CD4-positive, alpha-beta T cell treated with Interleukin-15 for 4 hours (primary cell): ENCODE data around the gene TPK1.
"Not testable (repeated sequence)": the region's sequence is repeated elsewhere in the genome, so short reads cannot be mapped to it uniquely, and the experiment has no call there.

Source experiments
- DNase-seq: peaks from one replicate; pipeline ENCODE4 v3.0.0-alpha.2; 2020; ENCODE audit warnings: low spot score

TPK1 gene

DNA sequence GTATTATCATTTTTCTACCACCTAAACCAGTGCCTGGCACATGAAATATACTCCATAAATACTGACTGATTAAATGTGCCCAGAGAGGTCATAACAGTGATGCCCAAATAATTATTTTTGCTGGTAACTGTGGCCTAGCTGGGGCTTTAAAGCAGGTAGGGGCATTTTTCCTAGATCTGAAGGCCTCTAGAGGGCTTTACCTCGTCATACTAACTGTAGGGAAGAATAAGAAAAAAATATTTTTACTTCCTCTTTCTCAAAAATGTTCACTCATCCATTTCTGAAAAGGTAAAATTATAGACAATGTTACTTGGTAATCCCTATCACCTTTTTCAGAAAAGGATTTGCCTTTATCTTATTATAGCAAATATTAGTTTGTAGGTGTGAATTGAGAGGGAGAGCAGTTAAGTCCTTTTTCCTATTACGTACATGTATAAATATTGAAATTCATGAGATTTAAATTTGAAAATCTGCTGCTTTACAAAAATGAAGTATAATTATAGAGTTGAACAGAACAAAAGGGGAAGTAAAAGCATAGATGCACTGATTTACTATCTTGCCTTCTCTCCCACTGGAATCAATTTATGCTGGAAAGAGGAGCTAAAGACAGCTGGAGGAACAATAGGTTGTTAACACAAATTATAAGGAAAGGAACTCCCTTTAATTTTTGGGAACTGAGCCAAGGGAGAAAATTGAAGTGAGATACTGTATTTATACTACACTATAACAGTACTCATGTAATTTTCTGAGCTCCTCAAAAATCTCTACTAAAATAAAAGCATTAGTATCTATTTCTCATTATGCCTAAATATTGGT lies 360.8 kb downstream of the TPK1 start:
- no peak for DNase-seq

GRCh38 chr7:144474363-144474762 lies 361.5 kb downstream of the TPK1 start:
- DNase-seq, result no peak

GRCh38 chr7:144473908-144474307 lies 361.9 kb downstream of the TPK1 start:
- no peak for DNase-seq

- DNase-seq, result no peak
Measured at GRCh38 chr7:144470078-144470477, 365.8 kb downstream of the TPK1 start.

DNA sequence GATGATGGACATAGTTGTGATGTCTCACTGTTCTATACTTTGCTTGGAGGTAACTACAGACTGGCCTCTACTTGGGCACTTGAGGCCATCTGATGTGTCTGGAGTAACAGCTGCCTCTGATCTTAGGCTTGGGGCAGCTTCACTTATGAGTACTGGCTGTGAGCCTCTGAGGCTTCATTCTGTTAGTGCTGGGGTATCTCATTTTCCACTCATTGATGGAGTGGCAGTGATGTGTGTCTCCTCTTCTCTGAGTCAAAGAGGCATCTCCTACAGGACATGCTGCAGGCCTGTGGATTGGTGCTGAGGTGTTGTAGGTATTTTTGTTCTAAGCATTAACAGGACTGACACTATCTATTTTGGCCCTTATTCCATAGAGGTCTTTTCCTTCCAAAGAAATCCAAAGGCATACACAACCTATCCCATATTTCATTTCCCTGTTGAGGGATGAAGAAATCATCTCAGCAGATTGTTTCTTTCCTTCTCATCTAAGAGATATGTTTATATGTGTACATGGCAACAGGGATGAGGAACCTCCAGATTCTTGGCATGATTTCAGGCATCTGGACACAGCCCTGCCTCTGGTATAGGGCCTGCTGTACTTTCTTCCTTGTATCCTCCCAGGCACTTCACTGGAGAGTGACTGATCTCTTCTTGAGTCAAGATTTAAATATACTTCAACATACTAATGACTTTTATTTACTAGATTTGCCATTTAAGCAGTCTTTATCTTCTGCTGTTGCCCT lies 366.7 kb downstream of the TPK1 start:
- DNase-seq, result no peak

DNA sequence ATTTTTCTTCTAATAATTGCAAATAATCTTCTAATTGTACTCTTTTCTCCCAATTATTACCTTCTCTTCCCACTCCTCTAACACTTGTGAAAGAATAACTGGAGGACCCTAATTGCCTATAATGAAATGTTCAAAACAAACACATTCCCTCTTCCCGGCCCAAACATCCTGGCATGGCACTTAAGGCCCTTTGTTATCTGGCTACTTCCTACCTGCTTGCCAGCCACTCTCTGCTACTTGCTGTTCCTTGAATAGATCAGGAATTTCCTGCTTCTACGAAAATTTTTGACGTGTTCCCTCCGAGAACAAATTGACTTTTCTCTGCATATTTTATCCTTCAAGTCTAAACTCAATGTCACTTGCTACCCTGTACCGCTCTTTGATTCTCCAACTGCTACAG lies 376.2 kb downstream of the TPK1 start:
- DNase-seq, result no peak

GRCh38 chr7:144455040-144455404 lies 380.8 kb downstream of the TPK1 start:
- no peak for DNase-seq

GRCh38 chr7:144454256-144455039 lies 381.4 kb downstream of the TPK1 start:
- DNase-seq, result no peak

GRCh38 chr7:144452064-144452463 lies 383.8 kb downstream of the TPK1 start:
- DNase-seq, result no peak

DNA sequence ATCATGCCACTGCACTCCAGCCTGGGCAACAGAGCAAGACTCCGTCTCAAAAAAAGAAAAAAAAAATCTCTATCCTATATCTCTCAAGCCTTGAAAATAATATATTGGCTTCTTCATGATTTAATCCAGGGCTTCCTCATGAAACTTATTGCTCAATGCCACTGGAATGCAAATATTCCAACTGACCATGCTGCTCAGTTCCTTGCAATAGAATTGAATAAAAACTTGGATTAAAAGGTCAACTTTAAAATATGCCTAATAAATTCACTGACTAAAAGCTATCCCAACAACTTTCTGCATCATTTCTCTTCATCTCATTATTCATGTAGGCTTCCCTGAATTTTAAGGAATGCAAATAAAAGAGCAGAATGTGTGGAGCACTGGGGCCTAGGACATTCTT lies 390.3 kb downstream of the TPK1 start:
- DNase-seq, result no peak

DNA sequence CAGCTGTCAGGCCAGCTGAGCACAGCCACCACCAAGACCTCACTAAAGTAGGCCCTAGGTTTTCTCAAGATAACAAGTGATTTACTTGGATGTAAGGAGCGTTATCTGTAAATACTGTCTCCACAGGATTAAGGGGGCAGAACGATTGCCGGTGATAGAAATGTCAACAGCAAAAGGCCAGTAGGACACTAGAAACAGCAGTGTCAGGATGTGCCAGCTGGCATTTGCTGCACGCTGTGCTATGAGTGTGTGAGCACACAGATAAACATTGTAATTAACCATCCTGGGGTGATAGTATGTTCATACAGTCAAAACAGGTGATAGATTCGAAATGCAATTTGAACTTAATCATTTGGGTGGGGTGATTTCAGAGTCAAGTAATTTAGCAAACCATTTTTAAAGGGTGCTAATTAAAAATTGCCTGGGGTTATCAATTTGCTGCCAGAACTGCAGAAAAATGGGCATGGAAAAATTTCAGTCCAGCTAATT lies 396.1 kb downstream of the TPK1 start:
- no peak for DNase-seq

DNA sequence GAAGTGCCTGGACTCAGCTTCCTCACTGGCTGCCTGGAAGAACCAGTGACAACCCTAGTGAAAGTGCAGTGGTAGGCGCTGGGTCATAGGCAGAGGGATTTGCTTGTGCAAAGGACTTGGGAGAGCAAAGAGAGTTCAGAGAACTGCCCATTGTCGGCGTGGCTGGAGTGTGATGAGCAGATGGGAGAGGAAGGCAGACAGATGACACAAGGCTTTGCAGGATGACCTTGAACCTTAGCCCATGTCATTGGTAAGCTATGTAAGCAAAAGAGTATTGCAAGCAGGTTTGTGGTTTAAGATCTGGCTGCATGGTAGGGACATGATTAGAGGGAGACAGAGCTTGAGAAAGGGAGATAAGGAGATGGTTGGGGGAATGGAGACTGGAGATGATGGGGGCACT lies 397.1 kb downstream of the TPK1 start:
- DNase-seq, result no peak

DNA sequence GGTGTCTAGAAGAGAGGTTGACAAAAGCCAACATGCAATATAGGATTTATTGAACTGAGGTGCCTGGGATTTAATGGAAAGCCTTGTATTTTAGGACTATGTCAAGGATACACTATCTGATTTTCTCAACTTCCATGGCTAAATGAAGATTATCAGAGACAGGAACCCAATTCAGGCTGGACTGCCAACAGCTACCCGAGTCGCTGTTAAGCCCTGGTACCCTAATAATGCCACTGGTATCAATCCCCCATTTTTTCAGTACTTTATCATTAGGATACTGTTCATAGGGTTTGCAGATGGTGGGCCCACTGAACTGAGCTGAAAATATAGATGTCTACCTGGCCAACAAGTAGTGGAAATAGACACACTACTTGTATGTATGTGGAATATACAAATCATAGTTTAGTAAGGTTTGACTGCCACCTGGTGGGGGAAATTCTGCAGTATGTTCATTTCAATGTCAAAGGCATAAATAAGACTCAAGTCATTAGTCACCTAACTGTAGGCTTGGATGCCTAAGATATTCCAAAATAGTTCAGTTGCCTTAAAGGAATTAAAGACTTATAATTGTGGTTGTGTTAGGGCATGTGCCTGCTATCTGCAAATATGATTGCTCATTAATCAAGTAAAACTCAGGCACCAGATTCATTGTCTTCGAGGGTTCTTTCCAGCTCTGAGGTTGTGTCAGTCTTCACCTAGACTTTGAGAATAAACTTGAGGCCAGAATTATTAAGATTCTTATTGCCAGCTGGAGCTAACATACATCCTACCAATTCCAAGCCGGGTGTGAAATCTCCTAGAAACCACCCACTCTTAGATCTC lies 398.3 kb downstream of the TPK1 start:
- peak; percentile 32 for DNase-seq

- DNase-seq, result no peak
Measured at GRCh38 chr7:144436500-144436899, 399.4 kb downstream of the TPK1 start.

DNA sequence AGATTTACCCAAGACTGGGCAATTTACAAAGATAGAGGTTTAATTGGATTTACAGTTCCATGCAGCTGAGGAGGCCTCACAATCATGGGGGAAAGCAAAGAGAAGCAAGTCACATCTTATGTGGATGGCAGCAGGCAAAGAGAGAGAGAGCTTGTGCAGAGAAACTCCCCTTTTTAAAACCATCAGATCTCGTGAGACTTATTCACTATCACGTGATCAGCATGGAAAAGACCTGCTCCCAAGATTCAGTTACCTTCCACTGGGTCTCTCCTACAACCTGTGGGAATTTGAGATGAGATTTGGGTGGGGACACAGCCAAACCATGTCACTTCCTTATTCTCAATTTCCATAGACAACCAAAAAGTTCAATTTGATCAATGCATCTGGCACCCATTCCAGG lies 407.4 kb downstream of the TPK1 start:
- DNase-seq, result no peak

- DNase-seq, result not testable (repeated sequence)
Measured at GRCh38 chr7:144427539-144427938, 408.3 kb downstream of the TPK1 start.

DNA sequence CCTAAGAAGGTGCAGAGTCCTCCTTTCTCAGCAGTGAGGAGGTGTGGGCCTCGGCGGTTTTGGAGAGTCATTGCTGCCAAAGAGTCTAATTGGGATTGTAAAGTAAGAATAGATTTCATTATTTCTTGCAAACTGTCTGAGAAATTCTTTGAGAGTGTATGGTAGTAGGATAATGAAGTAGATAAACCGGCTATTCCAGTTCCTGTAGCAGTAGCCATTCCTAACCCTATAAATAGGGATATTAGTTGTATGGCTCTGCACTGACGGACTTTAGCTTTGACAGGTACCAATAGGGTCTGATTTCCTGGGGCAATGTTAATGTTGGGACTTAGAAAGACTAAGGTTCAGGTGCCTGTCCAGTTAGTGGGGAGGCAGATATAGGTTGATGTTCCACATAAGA lies 416.9 kb downstream of the TPK1 start:
- DNase-seq, result not testable (repeated sequence)

- no peak for DNase-seq
Measured at GRCh38 chr7:144416341-144416740, 419.5 kb downstream of the TPK1 start.

GRCh38 chr7:144415858-144416257 lies 420.0 kb downstream of the TPK1 start:
- DNase-seq, result no peak

DNA sequence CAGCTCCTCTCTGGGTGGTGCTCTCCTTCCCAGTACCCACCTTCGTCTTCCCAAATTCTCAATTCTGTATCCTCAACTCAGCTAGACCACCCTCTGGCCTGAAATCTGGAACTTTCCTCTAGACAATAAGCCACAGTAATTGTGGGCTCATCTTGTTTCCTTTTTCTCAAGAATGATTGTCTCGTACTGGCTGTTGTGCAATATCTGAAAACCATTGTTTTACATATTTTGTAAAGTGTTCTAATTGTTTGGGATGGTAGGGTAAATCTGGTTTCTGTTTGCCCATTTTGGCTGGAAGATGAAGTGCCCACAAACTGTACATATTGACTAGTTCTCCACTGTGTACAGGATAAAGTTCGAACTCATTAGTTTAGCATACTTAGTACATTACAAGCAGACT lies 421.0 kb downstream of the TPK1 start:
- no peak for DNase-seq

- no peak for DNase-seq
Measured at GRCh38 chr7:144410441-144410840, 425.4 kb downstream of the TPK1 start.

DNA sequence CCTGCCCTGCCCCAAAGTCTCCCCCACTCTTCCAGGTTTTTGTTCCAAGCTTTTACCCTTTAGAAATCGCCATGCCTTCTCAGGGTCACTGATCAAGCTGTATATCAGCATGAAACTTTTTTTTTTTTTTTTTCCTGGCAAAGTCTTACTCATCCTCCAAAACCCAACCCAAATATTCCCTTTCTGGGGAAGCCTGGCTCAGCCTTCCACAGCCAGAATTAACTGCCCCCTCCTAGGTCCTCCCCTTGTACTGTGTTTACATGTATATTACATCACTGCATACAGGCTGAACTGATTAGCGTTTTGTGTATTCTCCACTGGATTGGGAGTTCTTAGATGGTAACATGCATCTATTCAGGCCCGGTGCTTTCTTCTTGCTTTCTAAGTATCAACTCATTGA lies 427.7 kb downstream of the TPK1 start:
- no peak for DNase-seq
